SK-MEL-5 (cell line): ENCODE measurements around the gene CACNA2D3. TPM values are rescaled to one million over a fixed set of nuclear protein-coding genes. Genes with fewer than 3 reads are reported as not detected.
A peak's percentile ranks its signal among the peaks of the same experiment; 100 is the strongest.

Source experiments
- DNase-seq: peaks from one replicate; pipeline ENCODE4 v3.0.0-alpha.2; 2016; ENCODE audit warnings: low read depth, low spot score
- in situ Hi-C: cut with HindIII; loops from 2 replicates; pipeline ENCODE4 v1.10.0; 2016; ENCODE audit warnings: low sequenced_read_pairs, high pct_unique_total_duplicates, low pct_unique_long_range_greater_than_20kb
- total RNA-seq: library from RNA; depleted of rRNA; stranded (reverse); fragments of >200 nt; shearing (Covaris generic); gene quantifications from 2 replicates; pipeline ENCODE4 v1.2.3, GENCODE V29; 2014

CACNA2D3 gene
- total RNA-seq, 1 experiment from 2014 or later, result not detected

GRCh38 chr3:54337846-54338245 lies 215.5 kb downstream of the CACNA2D3 start:
- in situ Hi-C loops, result no loop called here
- no peak for DNase-seq

GRCh38 chr3:54339608-54340007 lies 217.3 kb downstream of the CACNA2D3 start:
- in situ Hi-C loops, result no loop called here
- no peak for DNase-seq

GRCh38 chr3:54341811-54342210 lies 219.5 kb downstream of the CACNA2D3 start:
- in situ Hi-C loops, result no loop called here
- DNase-seq, result no peak

- in situ Hi-C loops, result no loop called here
- no peak for DNase-seq
These were observed 220.3 kb downstream of the CACNA2D3 start for GRCh38 chr3:54342676-54343075.

GRCh38 chr3:54343495-54343894 lies 221.1 kb downstream of the CACNA2D3 start:
- in situ Hi-C loops, result no loop called here
- no peak for DNase-seq

- peak; percentile 21 for DNase-seq
- in situ Hi-C loops, result no loop called here
These were observed 222.4 kb downstream of the CACNA2D3 start for GRCh38 chr3:54344601-54345231.

GRCh38 chr3:54345847-54346375 lies 223.6 kb downstream of the CACNA2D3 start:
- in situ Hi-C loops, result no loop called here
- DNase-seq, result no peak

GRCh38 chr3:54347060-54347459 lies 224.7 kb downstream of the CACNA2D3 start:
- in situ Hi-C loops, result no loop called here
- no peak for DNase-seq

GRCh38 chr3:54347933-54348332 lies 225.6 kb downstream of the CACNA2D3 start:
- DNase-seq, result no peak
- in situ Hi-C loops, result no loop called here

- DNase-seq, result no peak
- in situ Hi-C loops, result no loop called here
These were observed 226.9 kb downstream of the CACNA2D3 start for GRCh38 chr3:54349231-54349652.

- peak; percentile 8 for DNase-seq
- in situ Hi-C loops, result no loop called here
These were observed 227.3 kb downstream of the CACNA2D3 start for GRCh38 chr3:54349691-54350090.

GRCh38 chr3:54353546-54353945 lies 231.2 kb downstream of the CACNA2D3 start:
- no peak for DNase-seq
- in situ Hi-C loops, result no loop called here

GRCh38 chr3:54353946-54354345 lies 231.6 kb downstream of the CACNA2D3 start:
- DNase-seq, result no peak
- in situ Hi-C loops, result no loop called here

- no peak for DNase-seq
- in situ Hi-C loops, result no loop called here
These were observed 233.4 kb downstream of the CACNA2D3 start for GRCh38 chr3:54355800-54356199.

GRCh38 chr3:54356261-54357045 lies 234.1 kb downstream of the CACNA2D3 start:
- DNase-seq, result no peak
- in situ Hi-C loops, result no loop called here

- in situ Hi-C loops, result no loop called here
- no peak for DNase-seq
These were observed 234.9 kb downstream of the CACNA2D3 start for GRCh38 chr3:54357301-54357700.

GRCh38 chr3:54358316-54358715 lies 236.0 kb downstream of the CACNA2D3 start:
- in situ Hi-C loops, result no loop called here
- no peak for DNase-seq

GRCh38 chr3:54358969-54359694 lies 236.8 kb downstream of the CACNA2D3 start:
- in situ Hi-C loops, result no loop called here
- DNase-seq, result no peak
